HAP-1 (cell line): ENCODE data around the gene MAST4.

Experiments used
- DNase-seq, 2 experiments: peaks; one replicate each; pipeline ENCODE4 v3.0.0-alpha.2; 2016 to 2020; ENCODE audit warnings: low spot score in 2 of 2
- H3K27me3 ChIP-seq: fragments of 250-450 bp; sonication (Bioruptor Pico); 2 replicates; pipeline ENCODE4 v1.5.1; 2020; ENCODE audit warnings: low read depth, mild to moderate bottlenecking, moderate library complexity
- H3K36me3 ChIP-seq: fragments of 250-450 bp; sonication (Bioruptor Pico); replicated peaks from 2 replicates; pipeline ENCODE4 v1.5.1; 2020; ENCODE audit warnings: mild to moderate bottlenecking
- H3K4me1 ChIP-seq: fragments of 250-450 bp; sonication (Bioruptor Pico); 2 replicates; pipeline ENCODE4 v1.5.1; 2020; ENCODE audit warnings: mild to moderate bottlenecking
- H3K4me3 ChIP-seq: fragments of 250-450 bp; sonication (Bioruptor Pico); 2 replicates; pipeline ENCODE4 v1.5.1; 2020; ENCODE audit warnings: mild to moderate bottlenecking, moderate library complexity
- H3K9me3 ChIP-seq: fragments of 250-450 bp; sonication (Bioruptor Pico); 2 replicates; pipeline ENCODE4 v1.5.1; 2020; ENCODE audit warnings: mild to moderate bottlenecking, moderate library complexity
- in situ Hi-C: fragments of 300-500 bp; cut with MboI; formaldehyde crosslinking; loops from 3 replicates; pipeline ENCODE4 v1.14.3; 2020; ENCODE audit warnings: low sequenced_read_pairs, inconsistent platforms, mixed read lengths

MAST4 gene

GRCh38 chr5:66777868-66778267 is 181.7 kb downstream of the MAST4 start:
- H3K9me3 ChIP-seq: no peaks in the 10 kb centered on the region
- in situ Hi-C loops: no loop called here
- DNase-seq: no peak
- H3K27me3 ChIP-seq: 0 out of 2 replicates have a peak, but pooled peaks cover 5% of the 10 kb centered on the region
- no peaks in the 10 kb centered on the region for H3K4me1 ChIP-seq
- H3K36me3 ChIP-seq: no peaks in the 10 kb centered on the region
- no peak overlapping the region for H3K4me3 ChIP-seq

GRCh38 chr5:66779528-66779927 is 183.3 kb downstream of the MAST4 start:
- DNase-seq: no peak
- Histone ChIP-seq H3K36me3 (no peaks in the 10 kb centered on the region), H3K9me3 (no peaks in the 10 kb centered on the region), H3K4me3 (no peak overlapping the region), H3K27me3 (peaks cover 8% of the 10 kb centered on the region), H3K4me1 (no peaks in the 10 kb centered on the region)
- in situ Hi-C loops: no loop called here

DNA sequence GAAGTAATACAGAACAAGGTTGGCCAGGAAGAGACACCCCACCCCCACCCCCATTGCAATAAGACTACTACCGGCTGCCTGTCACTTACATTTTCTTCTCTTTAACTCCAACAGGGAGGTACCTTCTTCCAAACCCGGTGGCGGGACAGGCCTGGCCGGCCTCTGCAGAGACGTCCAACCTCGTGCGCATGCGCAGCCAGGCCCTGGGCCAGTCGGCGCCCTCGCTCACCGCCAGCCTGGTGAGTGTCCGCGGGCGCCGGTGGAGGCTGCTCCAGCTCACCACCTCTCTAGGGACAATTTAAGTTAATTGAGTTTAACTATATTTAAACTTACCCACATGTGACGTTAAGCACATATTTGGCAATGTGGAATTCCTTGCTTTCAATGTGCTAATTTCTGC is 192.4 kb downstream of the MAST4 start:
- in situ Hi-C loops: no loop called here
- Histone ChIP-seq H3K4me3 (no peak overlapping the region), H3K27me3 (no peaks in the 10 kb centered on the region), H3K9me3 (no peaks in the 10 kb centered on the region), H3K36me3 (no peaks in the 10 kb centered on the region), H3K4me1 (no peaks in the 10 kb centered on the region)
- no peak for DNase-seq

GRCh38 chr5:66789434-66789833 is 193.2 kb downstream of the MAST4 start:
- H3K36me3 ChIP-seq: no peaks in the 10 kb centered on the region
- H3K4me1 ChIP-seq: no peaks in the 10 kb centered on the region
- DNase-seq: no peak
- no peaks in the 10 kb centered on the region for H3K27me3 ChIP-seq
- H3K4me3 ChIP-seq: no peak overlapping the region
- in situ Hi-C loops: no loop called here
- no peaks in the 10 kb centered on the region for H3K9me3 ChIP-seq

DNA sequence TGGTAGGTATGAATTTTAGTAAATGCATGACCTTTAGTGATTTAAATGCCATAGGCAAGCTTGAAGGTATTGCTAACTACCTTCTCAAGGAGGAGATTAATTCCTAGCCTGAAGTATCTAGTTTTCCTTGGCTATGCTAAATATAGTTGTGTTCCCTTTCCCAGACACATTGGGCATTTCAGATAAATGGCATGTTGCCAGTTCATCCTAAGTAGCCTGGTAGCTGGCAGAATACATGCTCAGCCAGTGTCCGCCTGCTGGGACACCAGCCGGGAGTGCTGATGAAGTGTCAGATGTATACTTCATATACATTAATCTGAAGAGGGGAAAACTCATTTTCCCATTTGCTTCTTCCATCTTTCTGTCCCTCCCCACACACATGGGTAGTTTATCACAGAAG is 196.9 kb downstream of the MAST4 start:
- Histone ChIP-seq H3K4me1 (no peaks in the 10 kb centered on the region), H3K4me3 (no peak overlapping the region), H3K27me3 (peaks cover 13% of the 10 kb centered on the region), H3K36me3 (no peaks in the 10 kb centered on the region), H3K9me3 (no peaks in the 10 kb centered on the region)
- in situ Hi-C loops: no loop called here
- DNase-seq: no peak

DNA sequence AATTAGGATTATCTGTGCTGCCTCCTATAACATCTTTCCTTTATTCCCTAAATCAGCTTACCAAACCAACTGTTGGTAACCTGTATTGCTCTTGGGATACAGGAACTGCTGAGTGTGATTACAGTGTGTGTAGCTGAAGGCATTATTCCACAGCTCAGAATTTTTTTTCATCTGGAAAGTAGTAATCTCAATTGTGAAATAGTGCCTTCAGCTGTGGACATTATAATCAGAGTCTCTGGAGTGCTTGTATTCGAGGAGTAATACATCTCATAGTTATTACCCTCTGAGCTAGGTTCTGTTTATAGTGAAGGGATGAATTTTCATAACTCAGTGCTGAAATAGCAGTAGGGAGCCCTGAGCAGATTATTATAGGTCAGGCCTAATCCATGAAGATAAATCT is 199.5 kb downstream of the MAST4 start:
- Histone ChIP-seq H3K27me3 (peaks cover 33% of the 10 kb centered on the region), H3K36me3 (no peaks in the 10 kb centered on the region), H3K4me3 (no peak overlapping the region), H3K9me3 (no peaks in the 10 kb centered on the region), H3K4me1 (no peaks in the 10 kb centered on the region)
- DNase-seq: no peak
- in situ Hi-C loops: no loop called here

DNA sequence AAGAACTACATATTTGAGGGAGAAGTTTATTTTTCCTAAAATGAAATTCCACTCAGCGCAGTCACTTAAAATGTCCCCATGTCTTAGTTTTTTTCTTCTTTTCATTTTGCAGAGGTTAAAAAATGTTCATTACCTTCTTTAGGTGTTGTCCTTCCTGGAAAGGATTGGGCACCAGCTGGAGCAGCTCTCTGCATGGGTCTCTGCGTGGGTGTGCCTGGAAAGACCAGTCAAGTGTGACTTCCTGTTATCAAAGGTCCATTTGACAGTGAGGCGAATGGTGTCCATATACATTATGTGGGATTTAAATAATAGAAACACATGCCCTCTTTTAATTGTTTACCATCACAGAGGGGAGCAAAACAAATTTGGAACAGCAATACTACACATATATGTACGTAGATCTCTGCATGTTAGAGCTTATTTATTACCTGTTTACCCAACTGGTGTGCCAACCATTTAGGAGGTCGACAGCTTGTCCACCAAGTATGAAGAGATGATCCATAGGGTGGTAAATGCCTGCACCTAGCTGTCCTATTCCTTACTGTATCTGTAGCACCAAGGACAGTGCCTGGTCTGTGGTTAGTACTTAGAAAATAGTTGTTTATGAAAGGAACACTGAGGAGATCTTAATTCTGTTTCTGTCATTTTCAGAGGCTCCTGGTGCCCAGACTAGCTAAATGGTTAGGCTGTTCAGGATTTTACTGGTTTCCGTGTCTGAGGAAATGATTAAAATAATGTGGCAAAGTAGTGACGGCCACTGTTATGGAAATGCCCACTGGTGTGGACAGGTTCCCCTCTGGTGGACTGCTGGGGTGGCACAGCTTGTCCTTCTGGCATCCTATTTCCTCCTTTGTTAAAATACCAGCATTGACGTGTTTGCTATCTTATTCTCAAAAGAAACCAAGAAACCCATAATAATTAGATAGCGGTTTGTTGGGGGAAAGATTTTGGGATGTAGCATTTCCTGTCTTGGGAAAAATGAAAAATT is 200.4 kb downstream of the MAST4 start:
- Histone ChIP-seq H3K4me1 (no peaks in the 10 kb centered on the region), H3K9me3 (no peaks in the 10 kb centered on the region), H3K36me3 (no peaks in the 10 kb centered on the region), H3K4me3 (no peak overlapping the region), H3K27me3 (peaks cover 33% of the 10 kb centered on the region)
- DNase-seq: no peak
- in situ Hi-C loops: no loop called here

DNA sequence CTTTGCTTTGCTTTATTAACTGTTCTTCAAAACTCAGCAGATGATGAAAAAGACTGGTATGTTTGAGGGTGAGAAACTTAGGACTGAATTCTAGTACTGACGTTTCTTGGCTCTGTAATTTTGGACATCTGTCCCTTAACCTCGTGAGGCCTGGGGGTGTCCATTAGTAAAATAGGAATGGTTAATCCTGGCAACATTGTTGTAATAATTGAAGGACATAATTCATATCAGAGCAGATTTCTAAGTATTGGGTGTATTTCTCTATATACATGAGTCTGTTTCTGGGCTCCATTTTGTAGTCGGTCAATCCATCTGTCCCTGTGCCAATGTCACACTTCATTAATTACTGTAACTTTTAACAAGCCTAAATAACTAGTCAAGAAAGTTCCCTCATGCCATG is 206.7 kb downstream of the MAST4 start:
- Histone ChIP-seq H3K4me1 (no peaks in the 10 kb centered on the region), H3K4me3 (no peak overlapping the region), H3K9me3 (no peaks in the 10 kb centered on the region), H3K27me3 (peaks cover 71% of the 10 kb centered on the region), H3K36me3 (no peaks in the 10 kb centered on the region)
- in situ Hi-C loops: loop anchor here (25.0 kb wide), 1 partner anchor 409 kb away; no protein-coding TSS in a partner anchor
- DNase-seq: no peak

DNA sequence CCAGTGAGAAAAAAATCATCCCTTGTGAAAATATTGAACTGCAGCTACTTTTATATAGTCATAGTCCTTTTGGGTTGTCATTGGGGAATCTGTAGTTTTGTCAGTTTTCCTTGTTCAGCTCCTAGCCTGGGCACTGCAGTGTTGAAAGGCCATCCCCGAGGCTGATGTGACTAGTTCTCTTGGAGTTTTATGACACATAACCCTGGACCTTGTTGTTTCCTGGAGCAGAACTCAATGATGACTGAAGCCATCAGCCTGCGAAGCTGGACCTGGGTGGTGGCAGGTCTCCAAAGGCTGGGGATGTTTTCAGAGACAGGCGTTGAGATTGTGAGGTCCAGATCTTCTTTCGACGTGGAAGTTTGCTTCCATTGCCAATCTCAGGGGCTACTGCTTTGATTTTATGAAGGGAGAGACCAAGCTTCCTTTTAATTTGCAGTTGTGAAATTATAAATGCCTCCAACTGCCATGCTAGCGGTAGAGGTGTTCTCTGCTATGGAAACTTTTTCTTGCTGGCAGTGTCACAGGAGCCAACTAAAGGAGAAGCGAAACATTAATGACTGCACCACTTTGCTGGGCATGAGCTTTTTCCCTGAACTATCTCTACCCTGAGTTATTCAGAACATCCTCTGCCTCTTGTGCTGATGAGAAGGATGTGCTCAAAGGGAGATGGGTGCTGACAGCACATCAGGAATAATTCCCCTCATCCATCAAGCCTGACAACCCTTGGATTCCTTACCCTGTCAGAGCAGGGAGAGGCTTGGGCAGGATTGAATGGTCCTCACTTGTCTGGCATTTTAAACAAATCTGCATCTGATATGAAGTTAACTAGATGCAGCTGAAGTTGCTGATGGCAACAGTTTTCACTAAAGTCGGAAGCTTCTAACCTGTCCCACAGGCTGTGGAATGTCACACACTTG is 209.6 kb downstream of the MAST4 start:
- no peak for DNase-seq
- peaks cover 75% of the 10 kb centered on the region for H3K27me3 ChIP-seq
- in situ Hi-C loops: loop anchor here (25.0 kb wide), 1 partner anchor 407 kb away; no protein-coding TSS in a partner anchor

GRCh38 chr5:66807743-66808142 is 211.6 kb downstream of the MAST4 start:
- in situ Hi-C loops: loop anchor here (25.0 kb wide), 1 partner anchor 405 kb away; no protein-coding TSS in a partner anchor
- no peaks in the 10 kb centered on the region for H3K4me1 ChIP-seq
- H3K4me3 ChIP-seq: no peak overlapping the region
- DNase-seq: peak; percentile 32 to 38
- peaks cover 87% of the 10 kb centered on the region for H3K27me3 ChIP-seq
- H3K9me3 ChIP-seq: no peaks in the 10 kb centered on the region
- no peaks in the 10 kb centered on the region for H3K36me3 ChIP-seq

More for the DNA sequence above, 209.6 kb downstream of the MAST4 start:
- Histone ChIP-seq H3K4me1 (no peaks in the 10 kb centered on the region), H3K36me3 (no peaks in the 10 kb centered on the region), H3K9me3 (no peaks in the 10 kb centered on the region), H3K4me3 (no peak overlapping the region)

DNA sequence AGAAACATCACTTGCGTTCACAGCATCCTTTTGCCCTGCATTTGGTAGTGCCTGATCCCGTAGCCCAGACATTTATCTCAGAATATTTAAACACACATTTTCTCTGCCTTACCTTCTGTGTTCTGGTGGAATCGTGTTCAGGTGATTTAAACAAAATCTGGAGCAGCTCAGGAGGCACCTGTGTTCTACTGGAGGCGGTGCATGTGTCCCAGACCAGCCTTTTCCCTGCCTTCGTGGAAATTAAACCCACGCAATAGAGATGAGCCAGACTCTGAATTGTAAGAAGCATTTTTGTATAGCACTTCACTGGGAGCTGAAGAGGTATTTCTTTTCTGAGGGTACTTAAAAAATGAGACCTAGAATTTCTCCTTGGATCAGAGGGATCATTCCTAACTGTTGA is 212.5 kb downstream of the MAST4 start:
- Histone ChIP-seq H3K4me3 (no peak overlapping the region), H3K4me1 (no peaks in the 10 kb centered on the region), H3K9me3 (no peaks in the 10 kb centered on the region), H3K27me3 (peaks cover 90% of the 10 kb centered on the region), H3K36me3 (no peaks in the 10 kb centered on the region)
- in situ Hi-C loops: loop anchor here (25.0 kb wide), 1 partner anchor 404 kb away; no protein-coding TSS in a partner anchor
- DNase-seq: no peak

- Histone ChIP-seq H3K4me3 (no peak overlapping the region), H3K9me3 (no peaks in the 10 kb centered on the region), H3K27me3 (peaks cover 89% of the 10 kb centered on the region), H3K4me1 (peaks cover 5% of the 10 kb centered on the region; the same call in 1 of the 2 replicates), H3K36me3 (no peaks in the 10 kb centered on the region)
- in situ Hi-C loops: loop anchor here (25.0 kb wide), 1 partner anchor 402 kb away; no protein-coding TSS in a partner anchor
- DNase-seq: no peak
Observed at GRCh38 chr5:66810151-66810550, 214.0 kb downstream of the MAST4 start.

- in situ Hi-C loops: loop anchor here (25.0 kb wide), 1 partner anchor 401 kb away; no protein-coding TSS in a partner anchor
- Histone ChIP-seq H3K4me1 (peaks cover 5% of the 10 kb centered on the region; the same call in 1 of the 2 replicates), H3K4me3 (no peak overlapping the region), H3K9me3 (no peaks in the 10 kb centered on the region), H3K36me3 (no peaks in the 10 kb centered on the region), H3K27me3 (peaks cover 89% of the 10 kb centered on the region)
- no peak for DNase-seq
Observed at GRCh38 chr5:66810848-66811261, 214.7 kb downstream of the MAST4 start.
